HG02763 (cell line): ENCODE data around the gene AMPD3.

Experiments used
- ATAC-seq: cut with Tn5 transposase; IDR thresholded peaks from one replicate; pipeline ENCODE4 v1.9.1; 2021; ENCODE audit warnings: mild to moderate bottlenecking, moderate library complexity; ENCODE audit not compliant: unreplicated experiment

AMPD3 gene

GRCh38 chr11:10459029-10459970, 4.2 kb downstream of the AMPD3 start:
- ATAC-seq = peak; percentile 38

DNA sequence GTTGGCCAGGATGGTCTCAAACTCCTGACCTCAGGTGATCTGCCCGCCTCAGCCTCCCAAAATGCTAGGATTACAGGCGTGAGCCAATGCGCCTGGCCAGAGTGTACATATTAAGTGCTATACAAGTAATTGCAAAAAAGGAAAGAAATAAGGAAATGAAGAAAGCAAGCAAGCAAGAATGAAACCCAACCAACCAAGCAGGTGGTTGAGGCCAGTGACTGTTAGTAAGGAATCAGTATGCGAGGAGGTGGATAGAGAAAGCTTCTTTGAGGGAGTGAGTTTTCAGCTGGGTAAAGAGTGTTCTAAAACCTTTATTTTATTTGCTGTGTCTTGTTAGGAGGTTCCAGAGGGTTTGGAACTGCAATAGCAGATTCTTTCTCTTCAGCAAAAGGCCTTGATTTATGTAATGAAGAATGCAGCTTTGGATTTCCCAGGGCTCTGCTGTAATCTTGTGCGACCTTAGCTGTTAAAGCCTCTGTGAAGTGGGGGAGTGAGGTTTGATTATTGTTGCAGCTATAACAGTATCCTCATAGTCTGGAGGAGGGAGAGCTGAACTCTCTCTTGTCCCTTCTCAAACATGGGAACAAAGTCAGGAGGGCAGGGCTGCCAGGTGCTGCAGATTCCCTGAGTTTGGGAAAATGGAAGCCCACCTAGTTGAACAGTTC, 5.7 kb downstream of the AMPD3 start:
- no peak for ATAC-seq

GRCh38 chr11:10461276-10461790, 6.3 kb downstream of the AMPD3 start:
- no peak for ATAC-seq

- no peak for ATAC-seq
Observed at GRCh38 chr11:10462746-10463300, 7.8 kb downstream of the AMPD3 start.

DNA sequence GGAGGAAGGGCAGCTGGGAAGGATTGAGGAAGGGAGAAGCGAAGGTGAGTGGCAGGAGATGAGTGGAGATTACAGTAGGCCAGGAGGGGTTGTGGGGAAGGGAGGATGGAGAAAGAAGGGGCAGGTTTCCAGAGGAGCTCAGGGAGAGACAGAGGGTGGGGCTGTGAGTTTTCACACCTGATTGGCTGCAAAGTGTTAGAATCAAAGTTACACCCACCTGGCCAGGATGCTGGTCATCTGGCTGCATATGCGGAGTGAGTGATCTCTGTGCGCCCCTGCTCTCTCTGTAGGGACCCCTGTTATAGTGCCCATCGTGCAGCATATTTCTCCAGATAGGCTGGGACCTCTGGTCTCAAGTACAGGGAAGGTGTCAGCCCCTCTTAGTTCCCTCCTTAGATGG, 18.3 kb downstream of the AMPD3 start:
- ATAC-seq = no peak

GRCh38 chr11:10474551-10474950, 19.5 kb downstream of the AMPD3 start:
- ATAC-seq = no peak

DNA sequence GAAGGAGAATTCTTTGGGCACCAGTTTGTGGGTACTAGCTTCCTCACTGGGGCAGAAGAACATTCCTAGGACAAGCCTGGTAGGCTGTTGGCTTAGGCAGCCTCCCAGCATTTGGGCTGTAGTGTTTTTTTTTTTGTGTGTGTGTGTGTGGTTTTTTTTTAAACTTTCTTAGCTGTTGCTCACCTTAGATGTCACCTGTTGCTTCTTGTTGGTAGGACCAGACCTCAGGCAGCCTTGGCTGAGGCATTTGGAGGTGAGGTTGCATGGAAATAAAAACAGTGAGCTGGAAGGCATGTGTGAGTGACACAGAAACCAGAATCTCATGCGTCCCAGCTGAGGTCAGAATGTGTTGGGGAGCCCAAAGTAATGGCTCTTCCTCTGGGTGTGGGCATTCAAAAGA, 21.3 kb downstream of the AMPD3 start:
- ATAC-seq = no peak

DNA sequence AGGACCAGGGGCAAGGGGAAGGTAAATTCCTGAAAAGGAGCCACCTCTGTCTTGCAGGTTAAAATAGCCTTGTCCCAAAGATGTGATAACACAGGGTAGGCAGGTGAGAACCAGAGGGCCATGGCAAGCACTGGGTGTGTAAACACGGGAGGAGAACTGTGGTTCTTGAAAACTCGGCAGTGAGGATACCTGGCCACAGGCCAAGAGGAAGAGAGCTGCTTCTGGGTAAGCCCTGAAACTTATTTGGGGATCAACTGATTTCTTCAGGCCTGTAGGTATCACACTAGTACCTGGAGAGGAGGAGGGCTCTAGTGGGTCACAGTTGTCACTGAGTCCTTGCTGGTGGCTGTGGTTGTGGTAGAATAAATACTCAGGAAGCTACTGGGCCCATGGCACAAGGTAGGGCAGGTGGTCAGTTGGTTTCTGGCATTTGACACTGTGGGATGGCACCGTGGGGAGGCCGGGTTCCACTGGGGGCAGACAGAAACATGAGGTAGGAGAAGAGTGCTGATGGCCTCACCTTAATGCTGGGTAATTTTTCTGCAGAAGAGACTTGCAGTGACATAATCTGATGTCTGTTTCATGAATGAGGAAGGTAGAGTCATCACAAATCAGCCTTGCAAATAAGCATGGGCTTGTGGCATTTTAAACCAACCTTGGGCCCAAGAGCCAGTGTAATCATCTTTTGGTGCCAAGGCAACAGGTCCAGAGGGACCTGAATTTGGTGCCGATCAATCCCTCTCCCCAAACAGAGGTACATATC, 22.0 kb downstream of the AMPD3 start:
- no peak for ATAC-seq

GRCh38 chr11:10477690-10478046, 22.6 kb downstream of the AMPD3 start:
- ATAC-seq = no peak

DNA sequence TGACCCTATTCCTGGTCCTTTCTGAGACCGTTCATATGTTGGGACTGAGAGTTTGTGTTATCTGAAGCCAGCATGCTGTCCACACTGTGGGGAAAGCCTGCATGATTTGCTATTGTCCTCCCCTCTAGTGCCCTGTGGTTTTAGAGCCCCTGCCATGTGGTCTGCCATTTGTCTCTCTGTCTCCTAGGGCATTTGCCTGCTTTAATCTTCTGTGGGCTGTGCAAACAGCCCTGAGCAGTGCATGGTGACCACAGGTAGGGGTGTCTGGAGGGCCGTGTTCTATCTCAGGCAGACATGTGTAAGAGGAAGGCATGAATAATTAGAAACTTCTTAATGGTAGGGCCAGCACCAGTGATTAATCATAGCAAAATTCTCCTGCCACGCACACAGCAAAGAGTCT, 23.0 kb downstream of the AMPD3 start:
- no peak for ATAC-seq

GRCh38 chr11:10478574-10479550, 23.8 kb downstream of the AMPD3 start:
- no peak for ATAC-seq

DNA sequence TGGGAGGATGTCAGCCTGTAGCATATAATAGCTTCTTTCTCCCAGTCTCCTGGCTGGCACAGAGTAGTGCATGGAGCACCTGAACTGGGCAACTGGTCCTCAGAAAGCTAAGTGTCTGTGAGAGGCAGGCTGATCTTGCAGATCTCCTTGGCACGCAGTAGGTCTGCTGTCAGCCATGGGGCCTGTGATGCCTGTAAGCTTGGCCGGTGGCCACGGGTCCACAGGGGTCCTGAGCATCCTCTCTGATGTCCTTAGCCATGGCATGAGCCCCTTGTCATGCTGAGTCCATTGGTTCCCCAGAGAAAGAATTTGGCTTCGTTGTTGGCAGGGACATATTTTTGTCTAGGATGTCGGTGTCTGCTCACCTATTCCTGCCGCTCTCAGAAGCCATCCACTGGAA, 25.0 kb downstream of the AMPD3 start:
- no peak for ATAC-seq

DNA sequence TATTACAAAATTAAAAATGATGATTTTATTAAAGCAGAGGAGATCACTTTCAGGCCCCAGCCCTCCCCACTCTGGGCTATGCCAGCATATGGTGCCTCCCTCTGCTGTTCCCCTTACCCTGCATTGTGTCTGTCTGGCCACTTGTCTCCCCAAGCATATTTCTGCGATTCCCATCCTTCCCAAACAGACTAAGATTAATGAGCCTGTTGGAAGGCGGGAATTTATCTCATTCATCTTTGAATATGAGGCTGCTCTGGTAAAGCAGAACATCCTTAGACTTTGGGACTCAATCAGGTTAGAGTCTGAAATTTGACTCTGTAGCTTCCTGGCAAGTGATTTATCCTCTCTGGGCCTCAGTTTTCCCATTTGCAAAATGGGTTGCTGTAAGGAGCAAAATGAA, 25.7 kb downstream of the AMPD3 start:
- ATAC-seq = no peak

DNA sequence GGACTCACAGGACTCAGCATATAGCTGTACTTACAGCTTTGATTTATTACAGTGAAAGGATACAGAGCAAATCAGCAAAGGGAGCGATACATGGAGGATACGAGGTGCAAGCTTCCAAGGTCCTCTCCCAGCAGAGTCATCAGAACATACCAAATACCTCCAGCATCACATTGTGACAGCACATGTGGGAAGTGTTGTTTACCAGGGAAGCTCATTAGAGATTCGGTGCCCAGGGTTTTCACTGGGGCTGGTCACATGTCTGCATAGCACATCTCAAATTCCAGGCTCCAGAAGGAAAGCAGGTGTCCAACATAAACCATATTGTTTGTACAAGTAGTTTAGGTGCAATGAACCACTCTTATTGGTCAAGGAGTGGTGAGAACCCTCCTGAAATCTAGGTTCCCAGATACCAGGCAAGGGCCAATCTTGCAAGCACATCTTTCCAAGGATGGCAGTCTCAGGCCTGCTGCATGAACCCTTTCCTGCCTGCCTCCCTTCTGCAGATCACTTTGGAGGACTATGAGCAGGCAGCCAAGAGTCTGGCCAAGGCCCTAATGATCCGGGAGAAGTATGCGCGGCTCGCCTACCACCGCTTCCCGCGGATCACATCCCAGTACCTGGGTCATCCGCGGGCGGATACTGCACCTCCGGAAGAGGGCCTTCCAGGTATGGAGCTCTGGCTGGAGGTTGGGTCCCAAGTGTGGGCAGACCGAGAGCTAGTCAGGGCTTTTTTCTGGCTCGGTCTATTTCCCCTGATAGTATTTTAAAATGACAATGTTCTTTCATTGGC, 26.7 kb downstream of the AMPD3 start:
- no peak for ATAC-seq

GRCh38 chr11:10483174-10483573, 28.1 kb downstream of the AMPD3 start:
- no peak for ATAC-seq

GRCh38 chr11:10483584-10483983, 28.5 kb downstream of the AMPD3 start:
- no peak for ATAC-seq

DNA sequence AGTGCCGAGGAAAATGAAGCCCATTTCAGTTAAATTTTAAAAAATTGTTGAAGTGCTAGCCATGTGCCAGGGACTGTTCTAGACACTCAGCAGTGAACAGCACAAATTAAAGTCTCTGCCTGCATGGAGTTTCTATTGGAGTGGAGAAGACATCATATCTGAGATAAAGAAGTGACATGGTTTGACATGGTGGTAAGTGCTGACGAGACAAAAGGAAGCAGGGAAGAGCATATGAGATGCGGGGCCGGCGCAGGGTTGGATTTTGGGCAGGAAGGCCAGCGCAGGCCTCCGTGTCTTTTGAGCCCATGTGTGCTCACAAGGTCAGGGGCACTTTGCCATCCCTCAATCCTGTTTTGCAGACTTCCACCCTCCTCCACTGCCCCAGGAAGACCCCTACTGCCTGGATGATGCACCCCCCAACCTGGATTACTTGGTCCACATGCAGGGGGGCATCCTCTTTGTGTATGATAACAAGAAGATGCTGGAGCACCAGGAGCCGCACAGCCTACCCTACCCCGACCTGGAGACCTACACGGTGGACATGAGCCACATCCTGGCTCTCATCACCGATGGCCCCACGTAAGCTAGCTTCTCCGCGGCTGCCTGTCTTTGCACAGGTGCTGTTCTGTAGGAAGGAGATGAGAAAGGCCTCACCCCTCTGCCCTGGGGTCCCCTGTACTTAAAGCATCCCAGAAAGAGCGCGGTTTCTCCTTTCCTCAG, 29.6 kb downstream of the AMPD3 start:
- no peak for ATAC-seq

- no peak for ATAC-seq
Observed at GRCh38 chr11:10485646-10486045, 30.6 kb downstream of the AMPD3 start.
